GM18511 (cell line): ENCODE data around the gene PTK7.

Experiments
- ATAC-seq: cut with Tn5 transposase; IDR thresholded peaks from one replicate; pipeline ENCODE4 v1.9.1; 2021; ENCODE audit warnings: mild to moderate bottlenecking, moderate library complexity; ENCODE audit not compliant: unreplicated experiment

The PTK7 gene

DNA sequence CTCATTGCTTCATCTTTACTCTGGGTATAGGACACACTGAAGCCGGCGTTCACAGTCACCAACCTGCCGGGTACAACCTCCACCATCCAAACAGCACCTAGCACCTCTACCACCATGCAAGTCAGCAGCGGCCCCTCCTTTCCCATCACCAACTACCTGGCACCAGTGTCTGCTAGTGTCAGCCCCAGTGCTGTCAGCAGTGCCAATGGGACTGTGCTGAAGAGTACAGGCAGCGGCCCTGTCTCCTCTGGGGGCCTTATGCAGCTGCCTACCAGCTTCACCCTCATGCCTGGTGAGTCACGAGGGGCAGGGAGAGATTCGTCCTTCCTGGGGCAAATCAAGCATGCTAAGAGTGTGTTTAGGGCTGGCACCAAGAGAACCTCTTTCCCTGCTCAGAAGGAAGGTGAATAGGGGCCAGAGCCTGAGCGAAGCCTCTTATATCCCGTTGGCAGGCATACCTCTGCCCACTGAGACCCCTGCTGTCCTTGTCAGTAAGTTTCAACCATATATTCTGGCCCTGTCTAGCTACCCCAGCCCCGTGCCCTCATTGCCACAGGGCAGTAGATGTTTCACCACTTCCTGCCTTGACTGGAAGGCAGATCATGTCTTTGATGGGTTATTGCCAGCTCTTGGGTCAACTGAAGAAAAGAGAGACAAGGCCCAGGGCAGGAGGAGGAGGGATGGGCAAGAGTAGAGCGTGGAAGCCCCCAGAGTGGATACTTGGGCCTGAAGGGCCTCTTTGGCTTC is 99.7 kb downstream of the PTK7 start:
- ATAC-seq, result no peak

- ATAC-seq, result no peak
These were observed 100.3 kb downstream of the PTK7 start for GRCh38 chr6:43176423-43176786.

DNA sequence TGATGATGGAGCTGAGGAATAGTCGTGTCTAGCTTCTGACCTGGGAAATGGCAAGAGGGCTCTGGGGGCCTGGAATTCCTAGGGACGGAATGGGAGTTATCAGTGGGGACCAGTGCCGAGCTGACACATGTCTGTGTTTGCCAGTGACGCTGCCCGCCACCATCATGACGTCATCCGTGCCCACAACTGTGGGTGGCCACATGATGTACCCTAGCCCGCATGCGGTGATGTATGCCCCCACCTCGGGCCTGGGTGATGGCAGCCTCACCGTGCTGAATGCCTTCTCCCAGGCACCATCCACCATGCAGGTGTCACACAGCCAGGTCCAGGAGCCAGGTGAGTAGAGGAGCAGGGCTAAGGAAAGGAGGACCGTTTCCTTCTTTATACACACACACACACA is 102.0 kb downstream of the PTK7 start:
- ATAC-seq, result no peak

- ATAC-seq, result no peak
These were observed 103.1 kb downstream of the PTK7 start for GRCh38 chr6:43178951-43179830.

DNA sequence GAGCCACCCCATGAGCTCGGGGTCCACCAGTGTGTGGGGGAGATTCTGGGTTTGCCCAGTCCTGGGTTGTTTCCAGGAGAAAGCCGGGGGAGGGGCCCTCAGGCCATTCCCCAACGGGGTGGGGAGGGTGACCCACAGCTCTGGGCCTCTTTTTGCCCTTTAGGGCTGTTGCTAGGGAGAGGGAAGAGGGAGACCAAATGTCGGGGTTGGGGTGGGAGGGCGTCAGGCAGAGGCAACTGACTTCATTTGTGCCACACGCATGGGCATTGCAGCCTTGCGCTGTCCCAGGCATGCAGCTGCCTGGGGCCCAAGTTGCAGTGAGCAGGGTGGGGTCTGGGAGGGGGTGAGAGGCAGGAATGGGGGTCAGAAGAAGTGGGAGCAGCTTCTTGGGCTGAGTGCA is 103.9 kb downstream of the PTK7 start:
- no peak for ATAC-seq

GRCh38 chr6:43180985-43181384 is 104.9 kb downstream of the PTK7 start:
- no peak for ATAC-seq

- no peak for ATAC-seq
These were observed 105.5 kb downstream of the PTK7 start for GRCh38 chr6:43181621-43181941.

DNA sequence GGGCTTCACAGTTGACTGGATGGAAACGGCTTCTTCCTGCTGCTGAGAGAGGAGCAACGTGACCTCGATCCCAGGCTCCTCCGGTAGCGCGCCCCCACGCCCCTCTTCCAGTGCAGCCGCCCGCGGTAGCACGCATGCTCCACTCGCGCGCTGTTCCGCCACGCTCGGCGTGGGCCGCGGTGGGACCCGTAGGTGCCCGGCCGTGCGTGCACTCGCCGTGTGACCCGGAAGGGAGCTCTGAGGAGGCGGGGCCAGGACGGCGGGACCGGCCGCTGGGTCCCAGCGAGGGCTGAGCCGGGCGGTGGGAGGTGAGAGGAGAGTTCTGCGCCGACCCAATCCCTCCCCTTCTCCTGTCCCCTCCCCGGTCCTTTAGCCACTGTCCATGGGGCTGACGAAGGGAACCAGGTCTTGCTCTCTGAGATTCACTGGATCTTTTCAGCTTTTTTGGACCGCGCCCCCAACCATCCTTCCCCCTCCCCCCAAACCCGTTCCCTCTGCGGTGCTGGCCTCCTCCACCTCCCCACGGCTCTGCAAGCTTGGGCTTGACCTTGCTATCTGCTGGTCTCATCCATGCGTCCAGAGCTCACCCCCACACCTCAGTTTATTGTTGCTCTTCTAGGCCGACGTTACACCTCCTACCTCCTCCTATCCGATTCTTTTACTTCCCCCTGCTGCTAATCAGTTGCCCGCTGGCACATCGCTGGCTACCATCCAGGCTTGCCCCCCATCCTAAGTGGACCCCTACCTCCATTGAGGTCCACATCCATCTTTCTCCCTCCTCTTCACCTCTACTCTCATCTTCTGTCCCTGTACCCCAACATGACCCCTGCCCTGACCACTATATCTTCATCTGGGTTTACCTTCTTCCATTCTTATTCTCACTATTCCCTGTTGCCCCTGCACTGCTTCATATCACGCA is 106.1 kb downstream of the PTK7 start, which contains the start of gene CUL9:
Gene CUL9, plus strand, starts transcription at position 255 of the 919 bp plus-strand sequence. CDS start 2,115 bp downstream, outside the sequence.
- ATAC-seq, result peak; percentile 94

- ATAC-seq, result no peak
These were observed 107.3 kb downstream of the PTK7 start for GRCh38 chr6:43183441-43183840.

DNA sequence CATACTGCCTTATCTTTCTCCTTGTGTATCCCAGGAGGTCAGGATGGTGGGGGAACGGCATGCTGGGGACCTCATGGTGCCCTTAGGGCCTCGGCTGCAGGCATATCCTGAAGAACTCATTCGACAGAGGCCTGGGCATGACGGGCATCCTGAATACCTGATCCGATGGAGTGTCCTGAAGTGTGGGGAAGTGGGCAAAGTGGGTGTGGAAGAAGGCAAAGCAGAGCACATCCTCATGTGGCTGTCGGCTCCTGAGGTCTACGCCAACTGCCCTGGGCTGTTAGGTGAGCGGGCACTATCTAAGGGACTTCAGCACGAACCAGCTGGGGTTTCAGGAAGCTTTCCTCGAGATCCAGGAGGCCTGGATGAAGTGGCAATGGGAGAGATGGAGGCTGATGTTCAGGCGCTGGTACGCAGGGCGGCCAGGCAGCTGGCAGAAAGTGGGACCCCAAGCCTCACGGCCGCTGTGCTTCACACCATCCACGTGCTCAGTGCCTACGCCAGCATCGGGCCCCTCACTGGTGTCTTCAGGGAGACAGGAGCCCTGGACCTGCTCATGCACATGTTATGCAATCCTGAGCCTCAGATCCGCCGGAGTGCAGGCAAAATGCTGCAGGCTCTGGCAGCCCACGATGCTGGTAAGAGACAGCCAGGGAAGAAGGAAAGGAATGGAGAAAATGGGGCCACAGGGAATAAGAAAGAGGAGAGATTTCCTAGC is 108.3 kb downstream of the PTK7 start:
- no peak for ATAC-seq

- ATAC-seq, result no peak
These were observed 109.4 kb downstream of the PTK7 start for GRCh38 chr6:43185391-43185985.

DNA sequence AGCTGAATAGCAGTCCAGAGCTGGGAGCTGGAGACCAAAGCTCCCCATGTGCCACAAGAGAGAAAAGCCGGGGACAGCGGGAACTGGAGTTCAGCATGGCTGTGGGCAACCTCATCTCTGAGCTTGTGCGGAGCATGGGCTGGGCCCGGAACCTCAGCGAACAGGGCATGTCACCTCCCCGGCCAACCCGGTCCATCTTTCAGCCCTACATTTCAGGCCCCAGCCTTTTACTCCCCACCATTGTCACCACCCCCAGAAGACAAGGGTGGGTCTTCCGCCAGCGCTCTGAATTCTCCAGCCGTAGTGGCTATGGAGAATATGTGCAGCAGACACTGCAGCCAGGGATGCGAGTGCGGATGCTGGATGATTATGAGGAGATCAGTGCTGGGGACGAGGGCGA is 109.9 kb downstream of the PTK7 start:
- ATAC-seq, result no peak

DNA sequence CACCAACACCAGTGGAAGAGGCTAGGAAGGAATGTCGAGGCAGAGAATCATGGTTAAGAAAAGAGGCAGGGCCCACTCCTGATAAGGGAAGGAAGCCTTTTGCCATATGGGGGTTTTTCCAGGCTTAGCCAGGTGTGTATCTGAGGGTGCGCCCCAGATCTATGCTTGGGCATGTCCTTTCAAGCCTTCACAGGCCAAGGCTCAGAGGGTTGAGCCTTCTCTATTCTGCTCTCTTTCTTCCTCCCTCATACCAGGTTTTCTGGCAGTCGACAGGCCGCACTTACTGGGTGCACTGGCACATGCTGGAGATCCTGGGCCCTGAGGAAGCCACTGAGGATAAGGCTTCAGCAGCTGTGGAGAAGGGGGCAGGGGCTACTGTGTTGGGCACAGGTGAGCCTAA is 110.6 kb downstream of the PTK7 start:
- ATAC-seq, result no peak

- no peak for ATAC-seq
These were observed 111.7 kb downstream of the PTK7 start for GRCh38 chr6:43187821-43188220.

- ATAC-seq, result no peak
These were observed 112.3 kb downstream of the PTK7 start for GRCh38 chr6:43188426-43188825.

DNA sequence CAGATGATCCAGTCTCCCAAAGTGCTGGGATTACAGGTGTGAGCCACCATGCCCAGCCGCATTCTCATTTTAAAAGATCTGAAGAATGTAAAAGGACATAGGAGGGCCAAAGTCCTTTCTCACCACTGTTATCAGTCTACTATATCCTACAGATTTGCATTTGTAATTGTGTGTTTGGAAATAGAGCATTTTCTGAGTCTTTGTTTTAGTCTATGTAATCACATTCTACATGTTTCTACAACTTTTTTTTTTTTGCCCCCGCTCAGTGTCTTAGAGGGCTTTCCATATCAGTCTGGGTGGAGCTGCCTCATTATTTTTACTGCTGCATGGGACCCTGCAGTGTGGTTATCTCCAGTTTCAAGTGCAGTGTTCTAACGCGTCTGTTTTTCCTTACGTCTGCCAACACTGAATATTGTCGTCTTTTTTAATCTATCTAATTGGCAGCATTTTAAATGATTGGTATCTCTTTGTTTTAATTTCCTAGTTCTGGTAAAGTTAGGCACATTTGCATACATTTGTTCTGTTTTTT is 113.7 kb downstream of the PTK7 start:
- ATAC-seq, result no peak

DNA sequence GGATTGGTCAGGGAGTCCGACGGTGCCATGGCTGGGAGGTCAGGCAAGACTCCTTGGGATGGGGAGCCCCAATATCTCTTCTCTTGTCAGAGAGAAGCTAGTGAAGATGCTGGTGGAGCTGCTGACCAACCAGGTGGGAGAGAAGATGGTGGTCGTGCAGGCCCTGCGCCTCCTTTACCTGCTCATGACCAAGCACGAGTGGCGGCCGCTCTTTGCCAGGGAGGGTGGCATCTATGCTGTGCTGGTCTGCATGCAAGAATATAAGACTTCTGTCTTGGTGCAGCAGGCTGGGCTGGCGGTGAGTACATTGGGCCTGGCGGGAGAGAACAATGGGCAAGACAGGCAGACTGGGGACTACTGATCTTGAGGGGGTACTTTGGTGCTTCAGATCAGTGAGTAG is 116.8 kb downstream of the PTK7 start:
- ATAC-seq, result no peak

- no peak for ATAC-seq
These were observed 117.8 kb downstream of the PTK7 start for GRCh38 chr6:43193929-43194328.

- ATAC-seq, result no peak
These were observed 120.2 kb downstream of the PTK7 start for GRCh38 chr6:43196337-43196736.

- ATAC-seq, result no peak
These were observed 123.8 kb downstream of the PTK7 start for GRCh38 chr6:43199912-43200311.
